Smooth muscle cell (in vitro differentiated cells): ENCODE data around the gene ZNF740. TPM values are rescaled to one million over a fixed set of nuclear protein-coding genes. Genes with fewer than 3 reads are reported as not detected.

Source experiments
- DNase-seq: peaks from one replicate; lab custom pipeline; 2025; ENCODE audit not compliant: unreplicated experiment; lab: John Stamatoyannopoulos, UW
- H2AFZ ChIP-seq: fragments of 200-600 bp; sonication (generic); 2 replicates; pipeline ENCODE4 v1.6.0; 2016; ENCODE audit warnings: antibody characterized with exemption, low read depth, mild to moderate bottlenecking
- H3F3A ChIP-seq: fragments of 200-600 bp; sonication (generic); 2 replicates; pipeline ENCODE4 v1.6.0; 2017; ENCODE audit warnings: antibody characterized with exemption, low read depth
- H3K27ac ChIP-seq: fragments of 200-600 bp; sonication (generic); 2 replicates; pipeline ENCODE4 v1.5.1; 2016; ENCODE audit warnings: low read depth, mild to moderate bottlenecking
- H3K27me3 ChIP-seq: fragments of 200-600 bp; sonication (generic); 2 replicates; pipeline ENCODE4 v1.6.1; 2016; ENCODE audit warnings: low read depth, mild to moderate bottlenecking
- H3K36me3 ChIP-seq: fragments of 200-600 bp; sonication (generic); 2 replicates; pipeline ENCODE4 v1.5.1; 2016; ENCODE audit warnings: low read depth
- H3K4me1 ChIP-seq: fragments of 200-600 bp; sonication (generic); 2 replicates; pipeline ENCODE4 v1.5.1; 2016; ENCODE audit warnings: low read depth
- H3K4me2 ChIP-seq: fragments of 200-600 bp; sonication (generic); 2 replicates; pipeline ENCODE4 v1.6.0; 2016; ENCODE audit warnings: mild to moderate bottlenecking
- H3K4me3 ChIP-seq: fragments of 200-600 bp; sonication (generic); 2 replicates; pipeline ENCODE4 v1.5.1; 2016; ENCODE audit warnings: mild to moderate bottlenecking
- H3K79me2 ChIP-seq: fragments of 200-600 bp; sonication (generic); 2 replicates; pipeline ENCODE4 v1.6.0; 2016; ENCODE audit warnings: low read depth, mild to moderate bottlenecking
- H3K9ac ChIP-seq: fragments of 200-600 bp; sonication (generic); 2 replicates; pipeline ENCODE4 v1.6.0; 2016; ENCODE audit warnings: low read depth
- H3K9me3 ChIP-seq: fragments of 200-600 bp; sonication (generic); replicated peaks from 2 replicates; pipeline ENCODE4 v1.5.1; 2016; ENCODE audit warnings: low read depth
- H4K20me1 ChIP-seq: fragments of 200-600 bp; sonication (generic); 2 replicates; pipeline ENCODE4 v1.6.0; 2016; ENCODE audit warnings: low read depth
- WGBS: methylation state at CpG from one replicate; pipeline ENCODE4 v1.1.7; 2016; ENCODE audit warnings: low lambda C conversion rate; 5-methylcytosine and 5-hydroxymethylcytosine counted together
- polyA plus RNA-seq: library from polyadenylated mRNA; unstranded; fragments of >200 nt; fragmentation: Nextera tagmentation; extraction: Ambion mirVana; gene quantifications from 2 replicates; pipeline ENCODE4 v1.2.1, GENCODE V29; 2016
- total RNA-seq: library from RNA; depleted of rRNA; stranded (reverse); fragments of >200 nt; gene quantifications from 2 replicates; pipeline ENCODE4 v1.2.3, GENCODE V29; 2014
- TF ChIP-seq, protein P1 (sequence below): fragments of 200-600 bp; sonication (generic); IDR thresholded peaks from 2 replicates; pipeline ENCODE4 v1.5.1; 2017; ENCODE audit warnings: borderline replicate concordance, mild to moderate bottlenecking, antibody characterized with exemption; ENCODE audit not compliant: insufficient read depth, poor library complexity, severe bottlenecking

Gene ZNF740
- total and polyA plus RNA-seq, 2 experiments from 2014 or later = 1.0 to 5.2 TPM

DNA sequence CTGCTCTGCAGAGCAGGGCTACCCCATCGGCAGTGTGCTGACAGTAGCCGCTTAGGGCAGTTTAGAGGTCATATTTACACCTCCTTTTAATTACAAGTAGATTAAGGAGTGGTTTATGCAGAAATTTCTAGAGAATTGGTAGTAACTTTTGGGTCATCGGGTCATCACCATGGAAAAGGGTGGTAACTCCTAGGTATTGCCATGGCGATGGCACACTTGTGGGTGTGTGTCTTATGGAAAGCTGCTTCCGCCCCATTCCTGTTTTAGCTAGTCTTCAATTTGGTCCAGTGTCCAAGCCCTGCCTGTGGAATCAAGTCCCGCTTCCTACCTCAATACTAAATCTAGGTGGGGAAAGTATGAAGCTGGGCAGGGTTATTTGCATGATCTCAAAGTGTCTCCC lies 29.5 kb upstream of the ZNF740 start:
- DNase-seq = no peak
- Histone ChIP-seq H3F3A (no peaks in the 10 kb centered on the region), H3K9me3 (no peaks in the 10 kb centered on the region), H3K36me3 (no peaks in the 10 kb centered on the region), H3K27ac (no peak overlapping the region), H2AFZ (no peak overlapping the region), H3K4me3 (no peak overlapping the region), H4K20me1 (no peaks in the 10 kb centered on the region), H3K4me1 (no peaks in the 10 kb centered on the region), H3K9ac (no peak overlapping the region), H3K27me3 (no peaks in the 10 kb centered on the region), H3K4me2 (no peak overlapping the region), H3K79me2 (no peaks in the 10 kb centered on the region)
- TF ChIP-seq, protein P1, sequence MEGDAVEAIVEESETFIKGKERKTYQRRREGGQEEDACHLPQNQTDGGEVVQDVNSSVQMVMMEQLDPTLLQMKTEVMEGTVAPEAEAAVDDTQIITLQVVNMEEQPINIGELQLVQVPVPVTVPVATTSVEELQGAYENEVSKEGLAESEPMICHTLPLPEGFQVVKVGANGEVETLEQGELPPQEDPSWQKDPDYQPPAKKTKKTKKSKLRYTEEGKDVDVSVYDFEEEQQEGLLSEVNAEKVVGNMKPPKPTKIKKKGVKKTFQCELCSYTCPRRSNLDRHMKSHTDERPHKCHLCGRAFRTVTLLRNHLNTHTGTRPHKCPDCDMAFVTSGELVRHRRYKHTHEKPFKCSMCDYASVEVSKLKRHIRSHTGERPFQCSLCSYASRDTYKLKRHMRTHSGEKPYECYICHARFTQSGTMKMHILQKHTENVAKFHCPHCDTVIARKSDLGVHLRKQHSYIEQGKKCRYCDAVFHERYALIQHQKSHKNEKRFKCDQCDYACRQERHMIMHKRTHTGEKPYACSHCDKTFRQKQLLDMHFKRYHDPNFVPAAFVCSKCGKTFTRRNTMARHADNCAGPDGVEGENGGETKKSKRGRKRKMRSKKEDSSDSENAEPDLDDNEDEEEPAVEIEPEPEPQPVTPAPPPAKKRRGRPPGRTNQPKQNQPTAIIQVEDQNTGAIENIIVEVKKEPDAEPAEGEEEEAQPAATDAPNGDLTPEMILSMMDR = no peak
- 97% methylated on average over 6 of the region's 6 CpGs for WGBS

DNA sequence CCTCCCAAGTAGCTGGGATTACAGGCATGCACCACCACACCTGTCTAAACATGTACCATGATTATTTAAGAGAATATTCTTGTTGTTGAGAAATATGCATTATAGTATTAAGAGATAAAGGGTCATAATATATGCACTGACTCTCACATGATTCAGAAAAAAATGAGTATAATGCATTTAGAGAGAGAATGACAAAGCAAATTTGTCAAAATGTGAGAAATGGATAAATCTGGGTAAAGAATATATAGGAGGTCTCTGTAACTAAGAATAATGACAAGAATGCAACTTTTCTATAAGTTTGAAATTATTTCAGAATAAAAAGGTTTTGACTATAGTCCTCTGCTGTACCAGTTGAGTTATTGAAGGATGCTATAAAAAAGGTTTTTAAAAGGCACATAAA lies 28.1 kb upstream of the ZNF740 start:
- no peak for DNase-seq
- no peak overlapping the region for H3K27ac ChIP-seq
- no peaks in the 10 kb centered on the region for H3K4me1 ChIP-seq
- H3K27me3 ChIP-seq = no peaks in the 10 kb centered on the region
- no peaks in the 10 kb centered on the region for H3K36me3 ChIP-seq
- no peak overlapping the region for H3K9ac ChIP-seq
- no peak overlapping the region for H2AFZ ChIP-seq
- H3K4me3 ChIP-seq = no peak overlapping the region
- TF ChIP-seq, protein P1 = no peak
- no peak overlapping the region for H3K4me2 ChIP-seq
- no peaks in the 10 kb centered on the region for H3K9me3 ChIP-seq
- H4K20me1 ChIP-seq = no peaks in the 10 kb centered on the region
- H3F3A ChIP-seq = no peaks in the 10 kb centered on the region
- H3K79me2 ChIP-seq = no peaks in the 10 kb centered on the region

DNA sequence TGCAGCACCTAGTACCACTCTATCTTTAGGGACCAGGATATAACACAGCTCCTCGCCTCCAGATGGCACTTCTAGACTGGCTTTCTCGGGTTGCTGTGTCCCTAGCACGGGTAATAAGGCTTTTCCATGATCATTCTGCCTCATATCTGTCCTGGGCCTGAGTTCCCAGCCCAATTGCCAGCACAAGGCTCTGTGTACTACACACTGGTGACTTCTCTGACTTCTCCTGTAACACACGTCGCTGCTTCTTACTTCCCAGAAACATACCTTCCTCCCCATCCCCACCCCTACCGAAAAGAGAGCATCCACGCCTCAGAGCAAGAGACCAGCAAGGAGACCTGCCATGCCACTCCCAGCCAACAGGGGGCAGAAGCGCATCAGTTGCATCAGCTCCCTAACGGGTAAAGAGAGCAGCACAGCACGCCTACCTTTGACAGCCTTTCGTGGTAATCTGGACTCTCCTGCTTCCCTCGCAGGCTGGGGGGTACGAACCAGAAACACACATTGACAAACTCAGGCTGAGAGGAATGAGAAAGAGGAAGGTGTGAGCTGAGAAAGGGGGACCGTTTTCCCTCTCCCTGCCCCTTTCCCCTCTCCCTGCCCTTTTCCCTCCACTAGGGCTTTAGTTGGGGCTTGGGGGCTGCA lies 21.2 kb upstream of the ZNF740 start:
- H3K9me3 ChIP-seq = no peaks in the 10 kb centered on the region
- no peaks in the 10 kb centered on the region for H4K20me1 ChIP-seq
- H3K4me3 ChIP-seq = no peak overlapping the region
- H3K9ac ChIP-seq = no peak overlapping the region
- DNase-seq = peak; percentile 55
- H2AFZ ChIP-seq = peak overlapping the region; percentile 77
- no peak overlapping the region for H3K4me2 ChIP-seq
- WGBS = 20% methylated on average over 14 of the region's 14 CpGs
- H3K36me3 ChIP-seq = no peaks in the 10 kb centered on the region
- no peaks in the 10 kb centered on the region for H3K79me2 ChIP-seq
- TF ChIP-seq, protein P1 = peak; percentile 95
- H3F3A ChIP-seq = no peaks in the 10 kb centered on the region
- no peaks in the 10 kb centered on the region for H3K27me3 ChIP-seq
- no peaks in the 10 kb centered on the region for H3K4me1 ChIP-seq
- no peak overlapping the region for H3K27ac ChIP-seq

DNA sequence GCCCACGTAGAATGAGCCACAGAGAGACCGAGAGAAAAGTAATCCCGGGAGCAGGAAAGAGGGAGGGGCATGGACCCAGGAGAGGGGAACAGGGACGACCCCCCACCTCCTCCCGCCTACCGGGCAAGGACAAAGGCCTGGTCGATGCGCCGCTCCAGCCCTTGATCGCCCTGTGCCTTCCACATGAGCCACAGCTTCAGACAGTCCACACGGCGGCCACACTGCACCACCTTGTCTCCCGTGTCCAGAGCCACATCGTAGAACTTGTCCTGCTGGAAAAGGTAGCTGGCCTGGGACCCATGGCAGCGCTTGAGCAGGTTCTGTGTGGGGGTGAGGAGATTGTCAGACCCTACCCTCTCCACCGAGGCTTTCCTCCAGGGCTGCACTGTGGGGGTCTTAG lies 20.5 kb upstream of the ZNF740 start:
- H2AFZ ChIP-seq = no peak overlapping the region
- H3K4me2 ChIP-seq = no peak overlapping the region
- no peaks in the 10 kb centered on the region for H3K27me3 ChIP-seq
- no peaks in the 10 kb centered on the region for H3F3A ChIP-seq
- H3K27ac ChIP-seq = no peak overlapping the region
- no peaks in the 10 kb centered on the region for H3K9me3 ChIP-seq
- TF ChIP-seq, protein P1 = no peak
- 88% methylated on average over 16 of the region's 16 CpGs for WGBS
- H3K79me2 ChIP-seq = no peaks in the 10 kb centered on the region
- no peak for DNase-seq
- no peaks in the 10 kb centered on the region for H3K36me3 ChIP-seq
- no peaks in the 10 kb centered on the region for H4K20me1 ChIP-seq
- H3K4me3 ChIP-seq = no peak overlapping the region
- no peak overlapping the region for H3K9ac ChIP-seq
- no peaks in the 10 kb centered on the region for H3K4me1 ChIP-seq
